ENCODE results near the gene OVOL1.

DNA sequence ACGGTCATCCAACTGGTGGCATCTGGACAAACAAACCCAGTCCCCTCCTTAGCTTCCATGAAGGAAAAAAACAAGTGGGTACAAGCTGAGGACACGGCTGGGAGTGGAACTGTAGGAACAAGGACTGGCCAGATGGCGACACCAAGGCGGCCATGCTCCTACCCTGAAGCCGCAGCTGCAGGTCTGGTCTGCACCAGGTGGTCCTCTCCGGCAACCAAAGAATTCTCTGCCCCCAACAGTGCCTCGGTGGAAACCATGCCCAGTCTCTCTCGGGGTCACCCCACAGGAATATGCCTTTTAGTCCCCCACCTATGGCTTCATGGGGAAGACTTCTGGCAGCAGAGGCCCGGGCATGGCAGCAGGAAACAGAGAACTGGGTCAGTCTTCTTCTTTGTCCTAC, 22.6 kb downstream of the OVOL1 start:
- no peak for TF ChIP-seq CTCF (conservative IDR thresholded peaks at IDR 0.05; ENCODE audit: low read depth, low read length)
- no peak for TF ChIP-seq EZH2 (IDR thresholded peaks at IDR 0.05; ENCODE audit: low read length, unreplicated experiment)

Measured in PC-3 (cell line).